Measurements from ENCODE around the gene PARD3.

Gene PARD3

GRCh38 chr10:34192646-34193045 is 622.5 kb downstream of the PARD3 start:
- no peak for TF ChIP-seq CTCF (IDR thresholded peaks at IDR 0.05; ENCODE audit: insufficient read depth, low read length, poor library complexity, severe bottlenecking)
- Histone ChIP-seq H3K4me3 (replicated peaks; ENCODE audit: low read depth, low read length) (no peak overlapping the region), H3K27me3 (replicated peaks; ENCODE audit: control insufficient read depth, insufficient read depth, low read length) (no peaks in the 10 kb centered on the region), H3K36me3 (ENCODE audit: control insufficient read depth, insufficient read depth, low read length) (no peaks in the 10 kb centered on the region)
- DNase-seq (ENCODE audit: extremely low read depth, insufficient read length), result no peak

GRCh38 chr10:34191406-34191805 is 623.7 kb downstream of the PARD3 start:
- no peak overlapping the region for H3K4me3 ChIP-seq (replicated peaks; ENCODE audit: low read depth, low read length)
- DNase-seq (ENCODE audit: extremely low read depth, insufficient read length), result no peak
- no peak for TF ChIP-seq CTCF (IDR thresholded peaks at IDR 0.05; ENCODE audit: insufficient read depth, low read length, poor library complexity, severe bottlenecking)

GRCh38 chr10:34190580-34190979 is 624.5 kb downstream of the PARD3 start:
- no peak for DNase-seq (ENCODE audit: extremely low read depth, insufficient read length)
- Histone ChIP-seq H3K4me3 (replicated peaks; ENCODE audit: low read depth, low read length) (no peak overlapping the region), H3K36me3 (ENCODE audit: control insufficient read depth, insufficient read depth, low read length) (no peaks in the 10 kb centered on the region), H3K27me3 (replicated peaks; ENCODE audit: control insufficient read depth, insufficient read depth, low read length) (no peaks in the 10 kb centered on the region)
- TF ChIP-seq CTCF (IDR thresholded peaks at IDR 0.05; ENCODE audit: insufficient read depth, low read length, poor library complexity, severe bottlenecking), result no peak

More at GRCh38 chr10:34191406-34191805, 623.7 kb downstream of the PARD3 start:
- Histone ChIP-seq H3K27me3 (replicated peaks; ENCODE audit: control insufficient read depth, insufficient read depth, low read length) (no peaks in the 10 kb centered on the region), H3K36me3 (ENCODE audit: control insufficient read depth, insufficient read depth, low read length) (no peaks in the 10 kb centered on the region)

- DNase-seq (ENCODE audit: extremely low read depth, insufficient read length), result no peak
- Histone ChIP-seq H3K4me3 (replicated peaks; ENCODE audit: low read depth, low read length) (no peak overlapping the region), H3K36me3 (ENCODE audit: control insufficient read depth, insufficient read depth, low read length) (no peaks in the 10 kb centered on the region), H3K27me3 (replicated peaks; ENCODE audit: control insufficient read depth, insufficient read depth, low read length) (no peaks in the 10 kb centered on the region)
- TF ChIP-seq CTCF (IDR thresholded peaks at IDR 0.05; ENCODE audit: insufficient read depth, low read length, poor library complexity, severe bottlenecking), result no peak
Measured at GRCh38 chr10:34189830-34190229, 625.3 kb downstream of the PARD3 start.

GRCh38 chr10:34188221-34188620 is 626.9 kb downstream of the PARD3 start:
- DNase-seq (ENCODE audit: extremely low read depth, insufficient read length), result no peak
- H3K36me3 ChIP-seq (ENCODE audit: control insufficient read depth, insufficient read depth, low read length), result no peaks in the 10 kb centered on the region
- no peaks in the 10 kb centered on the region for H3K27me3 ChIP-seq (replicated peaks; ENCODE audit: control insufficient read depth, insufficient read depth, low read length)
- no peak for TF ChIP-seq CTCF (IDR thresholded peaks at IDR 0.05; ENCODE audit: insufficient read depth, low read length, poor library complexity, severe bottlenecking)
- no peak overlapping the region for H3K4me3 ChIP-seq (replicated peaks; ENCODE audit: low read depth, low read length)

GRCh38 chr10:34187201-34187600 is 627.9 kb downstream of the PARD3 start:
- no peaks in the 10 kb centered on the region for H3K27me3 ChIP-seq (replicated peaks; ENCODE audit: control insufficient read depth, insufficient read depth, low read length)
- TF ChIP-seq CTCF (IDR thresholded peaks at IDR 0.05; ENCODE audit: insufficient read depth, low read length, poor library complexity, severe bottlenecking), result no peak
- DNase-seq (ENCODE audit: extremely low read depth, insufficient read length), result no peak

More at GRCh38 chr10:34187201-34187600, 627.9 kb downstream of the PARD3 start:
- Histone ChIP-seq H3K36me3 (ENCODE audit: control insufficient read depth, insufficient read depth, low read length) (no peaks in the 10 kb centered on the region), H3K4me3 (replicated peaks; ENCODE audit: low read depth, low read length) (no peak overlapping the region)

Data from GM06990 (cell line).